Activated CD4-positive, alpha-beta memory T cell treated with anti-CD3 and anti-CD28 coated beads for 36 hours (primary cell): ENCODE data around the gene MRGPRD. TPM values are rescaled to one million over a fixed set of nuclear protein-coding genes. Genes with fewer than 3 reads are reported as not detected.

Experiments
- CTCF ChIA-PET: fragments of 350-600 bp; sonication (Branson Sonifier 250); formaldehyde crosslinking; loops from one replicate; lab custom pipeline; 2021; ENCODE audit warnings: antibody characterized with exemption, inconsistent platforms; lab: Charles Lee
- POLR2A ChIA-PET: fragments of 350-600 bp; sonication (Branson Sonifier 250); formaldehyde crosslinking; loops from one replicate; lab custom pipeline; 2021; ENCODE audit warnings: antibody characterized with exemption; lab: Charles Lee
- DNase-seq: peaks from one replicate; pipeline ENCODE4 v3.0.0-alpha.2; 2020
- H3K27ac Mint-ChIP-seq: one replicate; pipeline ENCODE4 v1.8.0; 2021; ENCODE audit warnings: mixed read lengths
- H3K27me3 Mint-ChIP-seq: one replicate; pipeline ENCODE4 v1.8.0; 2021; ENCODE audit warnings: mixed read lengths
- H3K36me3 Mint-ChIP-seq: one replicate; pipeline ENCODE4 v1.8.0; 2021; ENCODE audit warnings: mixed read lengths
- H3K4me1 Mint-ChIP-seq: one replicate; pipeline ENCODE4 v1.8.0; 2021; ENCODE audit warnings: low read depth, mixed read lengths
- H3K4me3 Mint-ChIP-seq: one replicate; pipeline ENCODE4 v1.8.0; 2021; ENCODE audit warnings: mild to moderate bottlenecking, mixed read lengths
- H3K9me3 Mint-ChIP-seq: one replicate; pipeline ENCODE4 v1.8.0; 2021; ENCODE audit warnings: mixed read lengths
- intact Hi-C: fragments of 100-400 bp; cut with micrococcal nuclease; formaldehyde crosslinking; loops from one replicate; pipeline ENCODE4 v1.15.1; 2023
- total RNA-seq, 2 experiments: library from RNA; stranded (reverse); gene quantifications; one replicate each; pipeline ENCODE4 v1.2.3, GENCODE V29; 2021

MRGPRD gene
- not detected for total RNA-seq

DNA sequence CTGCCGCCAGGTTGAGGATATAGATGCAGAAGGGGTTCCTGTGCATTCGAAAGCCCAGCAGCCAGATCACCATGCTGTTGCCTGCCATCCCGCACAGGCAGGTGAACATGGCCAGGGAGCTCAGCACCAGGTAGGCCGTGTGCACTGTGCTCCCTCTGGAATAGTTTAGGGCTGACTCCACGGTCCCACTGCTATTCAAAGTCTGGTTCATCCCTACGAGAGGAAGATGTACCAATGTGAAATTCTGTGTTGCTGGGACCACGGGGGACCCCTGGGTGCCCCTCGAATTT, at the start of gene MRGPRD:
Gene MRGPRD (minus strand): TSS at position 211 of the 290 bp plus-strand sequence. CDS start 0 bp downstream, at position 211.
- intact Hi-C loops = no loop called here
- Mint-ChIP-seq H3K36me3 (no peaks in the 10 kb centered on the region), H3K4me3 (no peak within 1 kb of the TSS), H3K4me1 (no peaks in the 10 kb centered on the region), H3K9me3 (peaks cover 8% of the 10 kb centered on the region), H3K27me3 (no peaks in the 10 kb centered on the region), H3K27ac (no peak within 1 kb of the TSS)
- POLR2A ChIA-PET = no interaction called here
- DNase-seq = peak; percentile 1
- CTCF ChIA-PET = no interaction called here

DNA sequence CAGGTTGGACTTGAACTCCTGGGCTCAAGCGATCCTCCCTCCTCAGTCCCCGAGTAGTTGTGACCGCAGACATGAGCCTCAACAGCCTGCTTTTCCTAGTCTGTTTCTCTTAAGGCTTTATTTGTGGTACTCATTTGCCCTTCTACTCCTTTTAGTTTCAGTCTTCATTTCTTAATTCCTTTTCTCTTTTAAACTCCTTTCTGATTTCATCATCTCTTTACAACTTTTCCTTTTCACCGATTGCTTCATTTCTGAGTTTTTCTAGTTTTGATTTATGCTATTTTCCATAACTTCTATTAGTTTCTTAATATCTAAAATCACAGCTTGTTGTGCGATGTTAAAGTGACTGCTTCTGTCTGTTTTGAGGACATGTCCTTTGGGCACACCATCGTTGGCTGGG, 49.5 kb upstream of the MRGPRD start:
- H3K9me3 Mint-ChIP-seq = no peaks in the 10 kb centered on the region
- no peaks in the 10 kb centered on the region for H3K36me3 Mint-ChIP-seq
- CTCF ChIA-PET = no interaction called here
- peaks cover 2% of the 10 kb centered on the region for H3K27me3 Mint-ChIP-seq
- no peak for DNase-seq
- H3K4me1 Mint-ChIP-seq = no peaks in the 10 kb centered on the region
- intact Hi-C loops = no loop called here
- H3K4me3 Mint-ChIP-seq = no peak overlapping the region
- POLR2A ChIA-PET = no interaction called here
- no peak overlapping the region for H3K27ac Mint-ChIP-seq

DNA sequence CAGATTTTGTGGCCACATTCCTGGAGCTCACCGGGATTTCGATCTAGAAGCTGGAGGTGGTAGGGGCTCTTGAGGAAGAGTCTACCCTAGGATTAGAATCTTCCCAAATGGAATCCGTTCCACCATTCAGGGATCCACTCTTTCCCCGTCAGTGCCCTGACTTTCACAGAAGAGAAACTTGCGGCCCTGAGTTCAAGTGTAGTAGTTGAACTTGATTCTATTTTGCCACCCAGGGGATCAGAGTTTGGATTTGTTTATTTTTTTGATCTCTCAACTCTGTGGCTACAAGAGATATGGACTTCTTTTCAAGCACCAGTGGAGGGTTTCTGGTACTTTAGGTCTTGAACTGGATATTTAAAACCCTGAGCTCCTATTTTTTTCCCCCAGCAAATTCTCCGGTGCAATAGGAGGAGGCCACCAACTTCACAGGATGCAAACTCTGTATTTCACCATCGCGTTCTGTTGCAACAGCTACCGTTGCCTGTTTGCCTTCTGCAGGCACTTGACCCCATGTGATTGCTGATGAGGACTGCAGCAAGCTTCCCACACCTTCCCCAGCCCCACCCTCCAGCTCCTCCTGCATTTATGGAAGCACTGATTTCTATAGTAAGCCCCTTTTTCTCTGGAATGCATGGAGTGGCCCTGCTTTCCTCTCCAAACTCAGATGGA, 47.1 kb upstream of the MRGPRD start:
- Mint-ChIP-seq H3K9me3 (no peaks in the 10 kb centered on the region), H3K4me1 (no peaks in the 10 kb centered on the region), H3K36me3 (no peaks in the 10 kb centered on the region), H3K27ac (no peak overlapping the region), H3K4me3 (no peak overlapping the region), H3K27me3 (no peaks in the 10 kb centered on the region)
- no peak for DNase-seq
- POLR2A ChIA-PET = no interaction called here
- CTCF ChIA-PET = no interaction called here
- intact Hi-C loops = no loop called here

- Mint-ChIP-seq H3K27me3 (no peaks in the 10 kb centered on the region), H3K4me1 (no peaks in the 10 kb centered on the region), H3K36me3 (no peaks in the 10 kb centered on the region), H3K4me3 (no peak overlapping the region), H3K27ac (no peak overlapping the region), H3K9me3 (no peaks in the 10 kb centered on the region)
- CTCF ChIA-PET = no interaction called here
- POLR2A ChIA-PET = no interaction called here
- intact Hi-C loops = no loop called here
- no peak for DNase-seq
Observed at GRCh38 chr11:69024509-69024908, 43.7 kb upstream of the MRGPRD start.

DNA sequence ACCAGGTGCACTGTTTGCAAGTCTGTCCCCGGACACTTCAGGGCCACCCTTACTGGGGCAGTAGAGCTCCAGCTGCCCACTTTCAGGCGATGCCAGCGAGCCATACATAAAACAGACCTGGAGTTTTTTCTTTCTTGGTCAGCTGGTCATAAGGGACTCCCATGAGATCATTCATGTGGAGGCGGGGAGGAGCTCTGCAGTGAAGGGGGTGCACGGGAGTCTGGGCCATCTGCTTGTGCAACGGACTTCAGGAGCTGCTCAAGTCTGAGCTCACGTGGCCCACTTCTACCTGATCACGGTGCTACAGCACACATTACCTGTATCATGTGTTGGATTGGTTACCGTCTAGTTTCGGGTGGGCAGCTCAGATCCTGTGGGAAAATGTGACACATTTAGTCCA, 41.5 kb upstream of the MRGPRD start:
- no peak overlapping the region for H3K27ac Mint-ChIP-seq
- no peak for DNase-seq
- H3K36me3 Mint-ChIP-seq = no peaks in the 10 kb centered on the region
- CTCF ChIA-PET = no interaction called here
- POLR2A ChIA-PET = no interaction called here
- H3K4me1 Mint-ChIP-seq = no peaks in the 10 kb centered on the region
- H3K27me3 Mint-ChIP-seq = no peaks in the 10 kb centered on the region
- intact Hi-C loops = no loop called here
- no peaks in the 10 kb centered on the region for H3K9me3 Mint-ChIP-seq
- H3K4me3 Mint-ChIP-seq = no peak overlapping the region

DNA sequence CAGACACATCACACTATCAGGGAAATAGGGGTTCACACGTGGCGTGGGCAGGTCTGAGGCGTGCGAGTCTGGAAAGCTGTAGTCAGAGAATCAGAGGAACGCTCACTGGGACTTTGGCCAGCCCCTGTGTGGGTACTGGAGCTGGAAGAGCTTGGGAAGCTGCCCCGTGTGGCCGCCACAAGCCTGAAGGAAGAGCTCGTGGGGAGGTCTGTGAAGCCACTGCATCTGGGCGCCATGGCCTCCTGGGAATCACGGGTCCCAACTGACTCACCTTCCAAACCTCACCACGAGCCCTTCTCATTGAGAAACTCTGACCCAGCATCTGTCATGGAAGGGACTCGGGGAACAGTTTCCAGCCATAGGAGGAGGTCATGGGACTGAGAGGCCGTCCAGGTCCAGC, 38.1 kb upstream of the MRGPRD start:
- CTCF ChIA-PET = no interaction called here

DNA sequence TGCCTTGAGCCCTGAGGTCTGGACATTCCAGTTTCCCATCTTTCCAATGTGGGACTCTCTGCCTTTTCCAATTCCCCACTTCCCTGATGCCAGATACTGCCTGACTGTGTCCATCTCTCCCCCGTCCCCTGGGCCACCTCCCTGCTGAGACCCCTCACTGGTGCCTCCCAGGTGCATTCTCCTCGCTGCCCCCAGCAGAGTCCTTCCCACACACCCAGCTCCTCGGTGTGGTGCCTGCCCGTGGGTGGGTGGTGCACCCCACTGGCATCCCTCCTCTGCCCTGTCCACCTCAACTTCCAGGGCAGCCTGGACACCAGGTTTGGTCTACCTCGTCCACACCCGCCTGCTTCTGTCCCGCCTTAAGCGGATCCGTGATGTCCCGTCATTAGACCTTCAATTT, 37.2 kb upstream of the MRGPRD start:
- Mint-ChIP-seq H3K4me3 (no peak overlapping the region), H3K9me3 (no peaks in the 10 kb centered on the region), H3K27me3 (peaks cover 5% of the 10 kb centered on the region), H3K4me1 (no peaks in the 10 kb centered on the region), H3K27ac (no peak overlapping the region), H3K36me3 (no peaks in the 10 kb centered on the region)
- POLR2A ChIA-PET = no interaction called here
- intact Hi-C loops = no loop called here
- no peak for DNase-seq
- CTCF ChIA-PET = no interaction called here

More for the DNA sequence above, 38.1 kb upstream of the MRGPRD start:
- H3K4me3 Mint-ChIP-seq = no peak overlapping the region
- POLR2A ChIA-PET = no interaction called here
- H3K36me3 Mint-ChIP-seq = no peaks in the 10 kb centered on the region
- no peaks in the 10 kb centered on the region for H3K9me3 Mint-ChIP-seq
- intact Hi-C loops = no loop called here
- DNase-seq = no peak
- H3K4me1 Mint-ChIP-seq = no peaks in the 10 kb centered on the region
- H3K27ac Mint-ChIP-seq = no peak overlapping the region
- peaks cover 3% of the 10 kb centered on the region for H3K27me3 Mint-ChIP-seq

DNA sequence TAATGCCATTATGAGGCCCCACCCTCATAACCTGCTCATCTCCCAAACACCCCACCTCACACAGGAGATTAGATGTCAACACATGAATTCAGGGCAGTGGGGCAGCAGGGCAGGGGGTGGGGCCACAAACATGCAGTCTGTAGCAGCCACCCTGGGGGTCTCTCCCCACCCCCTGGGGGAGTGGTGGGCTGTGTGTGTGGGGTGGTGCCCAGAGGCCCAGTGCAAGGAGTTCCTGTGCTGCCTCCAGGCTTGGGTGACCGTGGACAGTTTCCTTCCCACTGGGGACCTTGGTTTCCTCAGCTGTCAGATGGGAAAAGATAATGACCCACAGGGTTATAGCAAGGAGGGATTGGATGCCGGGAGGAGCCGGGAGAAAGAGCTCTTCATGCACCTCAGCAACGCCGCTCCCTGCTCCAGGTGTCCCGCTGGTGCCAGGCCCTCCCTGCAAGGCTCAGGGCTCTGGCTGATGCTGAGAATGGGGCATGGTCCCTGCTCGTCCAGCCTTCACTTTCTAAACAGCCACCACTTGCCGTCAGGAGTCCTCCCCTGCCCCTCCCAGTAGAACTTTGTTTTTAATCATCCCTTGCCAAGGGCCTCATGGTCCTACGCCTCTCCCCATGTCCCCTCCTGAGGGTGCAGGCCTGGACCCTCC, 34.2 kb upstream of the MRGPRD start:
- DNase-seq = no peak
- Mint-ChIP-seq H3K4me1 (no peaks in the 10 kb centered on the region), H3K4me3 (no peak overlapping the region), H3K27me3 (peaks cover 20% of the 10 kb centered on the region), H3K27ac (no peak overlapping the region), H3K9me3 (no peaks in the 10 kb centered on the region), H3K36me3 (no peaks in the 10 kb centered on the region)
- POLR2A ChIA-PET = no interaction called here
- intact Hi-C loops = no loop called here
- CTCF ChIA-PET = no interaction called here

GRCh38 chr11:69014084-69014851, 33.5 kb upstream of the MRGPRD start:
- Mint-ChIP-seq H3K9me3 (no peaks in the 10 kb centered on the region), H3K4me1 (no peaks in the 10 kb centered on the region), H3K4me3 (no peak overlapping the region), H3K27me3 (peaks cover 20% of the 10 kb centered on the region), H3K27ac (no peak overlapping the region), H3K36me3 (no peaks in the 10 kb centered on the region)
- POLR2A ChIA-PET = no interaction called here
- intact Hi-C loops = no loop called here
- CTCF ChIA-PET = no interaction called here
- no peak for DNase-seq

- ChIA-PET CTCF (no interaction called here), POLR2A (no interaction called here)
- Mint-ChIP-seq H3K36me3 (no peaks in the 10 kb centered on the region), H3K4me1 (no peaks in the 10 kb centered on the region), H3K9me3 (no peaks in the 10 kb centered on the region), H3K27ac (no peak within 1 kb of the TSS), H3K4me3 (no peak within 1 kb of the TSS), H3K27me3 (peaks cover 20% of the 10 kb centered on the region)
- intact Hi-C loops = no loop called here
- DNase-seq = no peak
Observed at GRCh38 chr11:69013009-69013951, 32.5 kb upstream of the MRGPRD start, which contains the start of gene MRGPRF. Gene MRGPRF (minus strand): TSS chr11:69013246. CDS start chr11:69009901, 3,345 bp downstream.

DNA sequence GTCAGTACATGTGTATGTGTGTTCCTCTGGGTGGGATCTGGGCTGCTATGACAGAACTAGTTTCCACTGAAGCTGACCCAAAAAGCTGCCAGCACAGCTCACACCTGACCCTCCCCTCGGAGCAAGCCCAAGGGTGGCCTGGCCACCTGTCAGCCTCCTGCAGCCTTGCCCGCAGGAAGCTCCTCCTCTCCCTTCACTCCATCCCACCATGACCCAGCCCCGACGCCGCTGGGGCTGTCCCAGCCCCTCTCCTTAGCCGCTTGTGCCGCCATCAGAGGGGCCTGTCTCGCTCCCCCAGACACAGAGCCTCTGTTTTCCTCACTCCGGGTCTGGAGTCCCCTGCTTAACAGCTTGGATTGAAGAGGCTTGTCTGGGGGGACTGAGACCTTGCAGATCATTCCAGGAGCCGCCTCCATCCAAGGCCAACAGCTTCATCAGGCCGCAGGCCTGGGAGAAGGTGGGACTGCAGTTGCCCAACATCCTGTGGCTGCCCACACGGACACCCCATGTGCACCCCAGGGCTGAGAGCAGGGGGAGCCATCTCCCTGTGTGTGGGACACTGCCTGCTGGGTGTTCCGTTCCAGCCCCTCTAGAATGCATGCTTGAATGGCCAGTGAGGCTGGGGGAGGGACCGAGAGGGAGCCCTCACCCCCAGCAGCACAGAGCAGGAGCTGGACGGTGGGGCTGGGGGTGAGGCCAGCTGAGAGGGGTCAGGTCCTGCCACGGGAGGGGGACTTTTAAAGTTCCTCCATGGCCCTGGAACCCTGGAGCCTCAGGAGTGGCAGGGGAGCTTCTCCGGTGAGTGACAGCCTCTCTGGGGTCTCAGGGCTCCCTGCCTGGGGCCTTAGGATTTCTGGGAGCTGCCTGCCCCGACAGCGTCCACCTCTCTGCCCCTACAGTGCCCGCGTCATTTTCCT, 31.6 kb upstream of the MRGPRD start:
- H3K36me3 Mint-ChIP-seq = no peaks in the 10 kb centered on the region
- intact Hi-C loops = no loop called here
- H3K4me3 Mint-ChIP-seq = no peak overlapping the region
- CTCF ChIA-PET = no interaction called here
- DNase-seq = no peak
- H3K9me3 Mint-ChIP-seq = no peaks in the 10 kb centered on the region
- peaks cover 20% of the 10 kb centered on the region for H3K27me3 Mint-ChIP-seq
- no peaks in the 10 kb centered on the region for H3K4me1 Mint-ChIP-seq
- no peak overlapping the region for H3K27ac Mint-ChIP-seq
- POLR2A ChIA-PET = interaction anchor here (1.5 kb wide), 1 partner anchor 37 kb away, joined by 3 read pairs; no protein-coding TSS in a partner anchor
